NCI-H1048 (cell line): ENCODE data around the gene SWAP70.
"Not testable (repeated sequence)": the region's sequence is repeated elsewhere in the genome, so short reads cannot be mapped to it uniquely, and the experiment has no call there.

Experiments
- DNase-seq: peaks from one replicate; lab custom pipeline; 2025; lab: John Stamatoyannopoulos, UW

SWAP70 gene

GRCh38 chr11:9722023-9722422 lies 58.1 kb downstream of the SWAP70 start:
- no peak for DNase-seq

GRCh38 chr11:9722893-9723292 lies 59.0 kb downstream of the SWAP70 start:
- DNase-seq = no peak

DNA sequence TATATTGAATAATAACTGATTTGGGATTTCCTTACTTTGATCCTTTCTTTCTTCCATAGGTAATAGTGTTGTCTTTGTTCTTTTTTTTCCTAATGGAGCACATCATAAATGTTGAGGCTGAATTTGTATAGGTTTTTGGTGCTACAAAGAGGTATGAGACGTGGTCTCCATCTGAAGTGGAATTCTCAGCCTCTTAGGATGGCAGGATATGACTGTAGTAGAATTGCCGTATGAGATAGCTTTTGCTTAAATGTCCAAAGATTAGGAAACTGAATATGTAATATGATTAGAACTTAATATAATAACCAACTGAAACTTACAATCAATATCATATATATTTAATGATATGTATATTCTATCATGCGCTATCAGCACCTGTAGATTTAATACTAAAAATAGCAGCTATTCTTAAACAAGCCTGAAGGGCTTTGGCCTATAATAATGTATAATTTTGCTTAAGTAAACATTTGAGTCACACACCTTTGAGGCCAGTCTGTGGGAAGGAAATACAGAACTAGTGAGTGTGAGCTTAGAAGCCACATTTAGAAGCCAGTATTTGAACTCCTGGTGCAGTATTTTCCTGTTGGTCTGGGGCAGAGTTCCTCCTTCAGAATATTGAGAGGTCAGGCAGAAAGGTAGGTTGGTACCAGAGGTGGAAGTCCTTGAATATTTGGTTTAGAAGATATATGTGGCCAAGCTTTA lies 62.6 kb downstream of the SWAP70 start:
- no peak for DNase-seq

DNA sequence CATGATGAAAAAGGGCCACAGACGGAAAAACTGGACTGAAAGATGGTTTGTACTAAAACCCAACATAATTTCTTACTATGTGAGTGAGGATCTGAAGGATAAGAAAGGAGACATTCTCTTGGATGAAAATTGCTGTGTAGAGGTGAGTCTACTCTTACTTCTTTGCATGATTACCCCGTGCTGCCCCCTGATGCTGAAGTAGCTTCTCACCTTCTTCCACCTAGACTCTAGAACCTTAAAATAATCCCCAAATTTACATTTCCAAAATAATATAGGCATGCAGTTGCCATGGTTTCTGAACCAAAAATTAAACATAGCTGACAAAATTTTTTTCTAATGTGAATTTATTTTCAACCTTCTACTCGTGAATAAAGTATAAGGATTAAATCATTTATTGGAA lies 64.2 kb downstream of the SWAP70 start:
- DNase-seq = no peak

DNA sequence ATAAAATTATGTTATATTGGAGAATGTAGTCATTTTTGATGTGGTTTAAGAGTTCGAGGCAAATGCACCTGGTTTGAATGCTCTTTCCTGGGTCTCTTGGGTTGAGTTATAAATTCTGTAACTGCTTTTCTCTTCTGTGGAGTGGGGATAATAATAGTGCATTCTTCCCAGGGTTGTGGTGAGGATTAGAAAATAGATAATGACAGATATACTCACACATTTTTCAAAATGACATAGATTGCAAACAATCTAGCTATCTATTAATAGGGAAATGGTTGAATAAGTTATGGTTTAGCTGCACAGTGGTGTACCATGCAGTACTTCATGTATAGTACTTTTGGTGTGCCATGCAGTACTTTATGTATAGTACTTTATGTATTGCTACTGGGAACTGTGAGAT lies 67.4 kb downstream of the SWAP70 start:
- no peak for DNase-seq

- DNase-seq = no peak
Measured at GRCh38 chr11:9732453-9732852, 68.6 kb downstream of the SWAP70 start.

DNA sequence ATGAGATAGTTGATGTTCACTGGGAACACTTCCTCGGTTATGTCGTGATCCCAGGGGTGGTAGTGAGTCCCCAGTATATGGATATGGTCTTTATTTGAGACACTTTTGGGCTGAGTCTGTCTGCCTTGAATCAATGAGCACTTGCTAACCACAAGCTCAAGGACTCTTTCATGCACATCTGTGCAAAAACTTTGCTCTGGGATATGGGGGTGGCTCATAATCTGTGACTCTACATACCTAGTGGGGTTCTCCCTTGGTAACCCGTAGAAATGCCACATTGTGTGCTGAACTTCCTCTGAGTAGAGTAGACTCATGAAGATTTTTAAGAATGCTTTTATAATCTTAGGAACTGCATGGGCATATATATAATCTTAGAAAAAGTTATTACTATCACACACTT lies 69.3 kb downstream of the SWAP70 start:
- no peak for DNase-seq

DNA sequence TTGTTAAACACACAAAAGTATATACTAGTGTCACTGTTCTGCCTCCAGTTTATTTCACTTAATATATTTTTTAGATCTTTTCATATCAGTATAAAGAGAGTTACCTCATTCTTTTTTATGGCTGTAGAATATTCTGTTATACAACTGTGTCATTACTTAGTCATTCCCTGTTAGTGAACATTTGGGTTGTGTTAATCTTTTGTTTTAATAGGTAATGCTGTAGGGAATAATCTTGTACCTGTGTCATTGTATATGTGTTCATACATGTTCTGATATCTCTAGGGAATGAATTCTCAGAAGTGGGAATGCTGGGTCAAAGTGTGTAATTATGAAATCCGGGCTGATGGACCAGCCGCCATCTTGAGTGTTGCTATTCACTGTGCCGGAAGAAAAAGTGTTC lies 71.4 kb downstream of the SWAP70 start:
- DNase-seq = no peak

DNA sequence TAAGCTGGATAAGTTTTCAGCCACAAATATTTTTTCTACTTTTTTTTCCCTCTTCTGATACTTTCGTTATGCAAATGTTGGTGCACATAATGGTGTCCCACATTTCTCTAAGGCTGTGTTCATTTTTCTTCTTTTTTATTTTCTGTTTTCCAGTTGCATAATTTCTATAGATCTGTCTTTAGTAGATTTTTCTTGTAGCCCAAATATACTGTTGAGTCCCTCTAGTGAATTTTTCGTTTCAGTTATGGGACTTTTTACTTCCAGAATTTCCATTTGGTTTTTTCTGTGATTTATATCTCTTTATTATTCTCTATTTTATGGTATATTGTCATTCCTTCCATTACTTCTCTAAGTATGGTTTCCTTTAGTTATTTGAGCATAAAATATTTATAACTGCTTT lies 72.0 kb downstream of the SWAP70 start:
- no peak for DNase-seq

DNA sequence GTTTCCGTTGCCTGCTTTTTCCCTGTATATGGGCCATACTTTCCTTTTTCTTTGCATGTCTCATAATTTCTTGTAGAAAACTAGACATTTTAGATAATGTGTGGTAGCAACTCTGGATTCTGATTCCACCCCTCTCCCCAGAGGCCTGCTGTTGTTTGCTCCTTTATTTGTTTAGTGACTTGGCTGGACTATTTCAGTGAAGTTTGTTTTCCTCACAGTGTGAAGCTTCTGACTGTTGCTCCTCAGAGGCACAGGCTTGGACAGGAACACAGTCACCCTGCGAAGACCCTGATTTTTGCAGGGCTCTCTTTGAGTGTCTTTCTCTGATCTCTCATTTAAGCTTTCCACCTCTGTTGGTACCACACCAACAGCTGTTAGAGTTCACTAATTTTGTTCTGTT lies 72.5 kb downstream of the SWAP70 start:
- DNase-seq = no peak

DNA sequence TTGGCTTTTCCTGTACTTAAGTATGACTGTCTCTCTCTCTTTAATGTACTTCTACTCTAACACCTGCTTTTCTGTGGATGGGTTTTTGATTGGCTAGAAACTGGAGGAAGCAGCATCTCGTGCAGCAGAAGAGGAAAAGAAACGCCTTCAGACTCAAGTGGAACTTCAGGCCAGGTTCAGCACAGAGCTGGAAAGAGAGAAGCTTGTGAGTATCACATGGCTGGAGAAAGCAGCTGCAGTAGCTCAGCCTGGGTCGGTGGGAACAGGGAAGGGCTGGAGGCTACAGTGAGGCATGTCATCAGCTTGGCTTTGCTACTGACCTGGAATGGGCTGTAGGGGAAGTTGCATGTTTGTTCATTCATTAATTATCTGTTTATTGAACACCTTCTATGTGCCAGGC lies 74.2 kb downstream of the SWAP70 start:
- DNase-seq = no peak

GRCh38 chr11:9738707-9739106 lies 74.8 kb downstream of the SWAP70 start:
- no peak for DNase-seq

DNA sequence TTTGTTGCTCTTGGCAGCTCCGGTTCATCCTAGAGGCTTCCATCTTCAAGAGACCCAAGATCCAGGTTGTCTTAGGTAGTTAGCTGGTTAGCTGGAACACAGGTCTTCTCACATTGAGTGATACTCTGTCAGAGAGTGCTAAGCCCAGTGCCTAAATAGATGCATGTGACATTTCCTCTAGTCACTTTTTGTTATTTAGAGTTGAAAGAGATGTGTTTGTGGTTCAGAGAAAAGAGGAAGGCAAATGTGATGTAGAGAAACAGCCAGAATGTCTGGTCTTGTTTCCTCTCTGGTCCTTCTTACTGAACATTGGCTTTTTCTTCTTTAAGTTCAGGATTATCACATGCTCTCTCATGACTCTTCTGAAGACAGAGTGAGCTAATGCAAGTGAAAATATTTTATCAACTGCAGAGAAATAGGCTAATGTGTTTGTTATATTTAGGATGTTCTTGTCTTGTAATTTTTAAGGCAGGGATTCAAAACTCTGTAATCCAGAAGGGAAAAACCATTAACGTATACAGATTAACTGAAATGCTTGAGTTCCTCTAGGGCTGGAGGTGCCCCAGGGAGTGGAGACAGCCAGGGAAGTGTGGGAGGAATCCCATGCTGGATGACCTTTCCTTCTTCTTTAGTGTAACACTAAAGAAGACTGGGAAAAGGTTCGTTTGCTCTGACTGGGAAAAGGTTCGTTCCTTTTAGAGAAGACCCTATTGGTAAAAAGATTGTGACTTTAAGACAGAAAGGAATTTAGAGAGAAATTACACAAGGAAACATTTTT lies 75.4 kb downstream of the SWAP70 start:
- no peak for DNase-seq

- no peak for DNase-seq
Measured at GRCh38 chr11:9740202-9740883, 76.5 kb downstream of the SWAP70 start.

GRCh38 chr11:9741260-9741659 lies 77.4 kb downstream of the SWAP70 start:
- no peak for DNase-seq

DNA sequence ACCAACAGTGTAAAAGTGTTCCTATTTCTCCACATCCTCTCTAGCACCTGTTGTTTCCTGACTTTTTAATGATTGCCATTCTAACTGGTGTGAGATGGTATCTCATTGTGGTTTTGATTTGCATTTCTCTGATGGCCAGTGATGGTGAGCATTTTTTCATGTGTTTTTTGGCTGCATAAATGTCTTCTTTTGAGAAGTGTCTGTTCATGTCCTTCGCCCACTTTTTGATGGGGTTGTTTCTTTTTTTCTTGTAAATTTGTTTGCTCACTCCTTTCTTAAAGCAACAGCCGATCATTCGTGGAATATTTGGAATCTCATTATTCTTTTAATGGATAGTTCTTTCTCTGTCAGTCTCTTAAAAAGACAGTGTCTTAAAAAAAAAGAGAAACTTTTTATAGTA lies 79.6 kb downstream of the SWAP70 start:
- DNase-seq = not testable (repeated sequence)

DNA sequence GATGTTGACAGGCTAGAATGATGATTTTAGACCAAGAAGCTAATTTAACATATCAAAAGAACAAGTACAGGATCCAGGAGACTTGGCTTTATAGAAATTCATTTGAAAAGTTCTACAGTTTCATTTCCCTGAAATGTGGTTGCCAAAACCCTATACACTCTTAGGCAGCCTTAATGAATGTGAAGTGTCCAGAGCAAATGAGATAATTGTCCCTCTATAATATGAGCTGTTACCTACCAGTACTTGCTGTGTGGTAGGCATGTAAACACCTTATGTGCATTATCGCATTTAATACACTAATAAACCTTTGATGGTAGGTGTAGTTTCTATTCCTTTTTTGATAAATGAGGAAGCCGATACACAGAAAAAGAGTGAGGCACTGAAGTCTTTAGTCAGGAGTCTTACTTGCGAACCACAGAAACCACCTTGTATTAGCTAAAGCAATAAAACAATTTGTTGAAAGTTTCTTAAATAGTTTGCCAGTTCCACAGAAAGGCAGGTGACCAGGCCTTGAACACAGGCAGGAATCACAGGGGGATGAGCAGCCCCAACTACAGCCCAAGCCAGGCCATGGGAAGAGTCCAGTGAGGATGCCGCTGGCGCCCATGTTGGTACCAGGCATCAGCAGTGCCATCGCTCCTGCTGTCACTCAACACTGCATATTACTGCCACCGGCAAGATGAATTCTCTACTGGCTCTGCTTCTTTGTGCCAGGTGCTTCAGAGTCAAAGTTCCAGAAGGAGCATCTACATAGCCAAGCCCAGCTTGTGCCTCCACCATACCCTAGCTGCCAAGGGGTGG lies 81.7 kb downstream of the SWAP70 start:
- DNase-seq = no peak

DNA sequence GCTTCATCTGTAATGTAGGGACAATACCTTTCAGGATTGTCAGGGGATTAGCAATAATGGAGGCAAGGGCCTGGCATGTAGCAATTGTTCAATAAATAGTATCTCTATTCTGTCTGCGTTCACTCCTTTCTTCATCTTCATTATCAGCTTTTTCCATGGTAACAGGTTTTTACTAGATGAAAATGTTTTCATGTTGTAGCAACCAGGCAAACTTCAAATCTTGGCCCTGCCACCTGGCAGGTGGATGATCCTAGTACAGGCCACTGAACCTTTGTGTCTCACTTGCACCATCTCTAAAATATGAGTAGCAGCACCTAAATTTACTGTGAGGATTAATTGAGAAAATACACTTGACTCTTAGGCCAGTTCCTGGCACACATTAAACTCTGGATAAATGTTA lies 83.4 kb downstream of the SWAP70 start:
- DNase-seq = no peak

GRCh38 chr11:9747828-9748227 lies 84.0 kb downstream of the SWAP70 start:
- DNase-seq = no peak

- DNase-seq = no peak
Measured at GRCh38 chr11:9748361-9748970, 84.6 kb downstream of the SWAP70 start.

DNA sequence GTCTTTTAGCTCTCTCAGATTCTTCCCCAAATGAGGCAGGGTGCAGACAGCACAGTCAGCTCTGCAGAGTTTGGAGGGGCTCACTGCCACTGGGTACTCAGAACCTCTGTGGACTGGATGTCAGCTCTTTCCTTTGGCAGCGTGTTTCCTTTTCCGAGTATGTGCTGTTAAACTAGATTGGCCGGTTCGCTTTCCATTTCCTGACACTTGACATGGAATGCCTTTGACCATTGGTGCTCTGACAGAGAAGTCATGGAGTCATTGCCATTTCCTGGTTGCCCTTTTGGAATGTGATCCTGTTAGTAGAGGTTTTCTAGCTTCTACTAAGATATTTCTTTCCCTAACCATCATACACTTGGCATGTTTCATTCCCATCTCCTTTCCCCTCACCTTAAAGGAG lies 86.7 kb downstream of the SWAP70 start:
- no peak for DNase-seq

DNA sequence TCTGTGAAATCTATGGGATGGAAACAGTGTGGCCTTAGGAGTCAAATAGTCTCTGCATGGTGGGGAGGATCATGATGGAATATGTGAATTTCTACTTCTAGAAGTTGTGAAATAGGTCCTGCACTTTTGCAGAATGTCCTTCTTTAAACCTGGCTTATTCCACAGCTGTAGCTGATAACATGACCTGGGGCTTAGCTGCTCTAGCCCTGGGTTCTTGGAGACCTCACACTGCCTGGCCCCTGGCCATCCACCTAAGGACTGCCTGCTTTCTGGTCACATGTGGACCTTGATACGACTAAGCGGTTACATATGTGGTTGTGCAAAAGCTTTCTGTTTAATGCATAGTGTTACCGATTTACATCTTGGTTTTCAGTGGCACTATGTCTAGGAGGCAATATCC lies 88.2 kb downstream of the SWAP70 start:
- no peak for DNase-seq
